Hepatocyte (in vitro differentiated cells): ENCODE data around the gene CHAT. TPM values are rescaled to one million over a fixed set of nuclear protein-coding genes. Genes with fewer than 3 reads are reported as not detected.
A peak's percentile ranks its signal among the peaks of the same experiment; 100 is the strongest.

ENCODE experiments used
- DNase-seq: peaks from one replicate; pipeline ENCODE4 v3.0.0-alpha.2; 2016; ENCODE audit warnings: low spot score
- H2AFZ ChIP-seq: fragments of 200-600 bp; sonication (generic); 2 replicates; pipeline ENCODE4 v1.6.0; 2016; ENCODE audit warnings: antibody characterized with exemption, mild to moderate bottlenecking
- H3K27ac ChIP-seq: fragments of 200-600 bp; sonication (generic); 2 replicates; pipeline ENCODE4 v1.5.1; 2016; ENCODE audit warnings: mild to moderate bottlenecking
- H3K27me3 ChIP-seq: fragments of 200-600 bp; sonication (generic); 2 replicates; pipeline ENCODE4 v1.6.1; 2016
- H3K36me3 ChIP-seq: fragments of 200-600 bp; sonication (generic); replicated peaks from 2 replicates; pipeline ENCODE4 v1.5.1; 2016; ENCODE audit warnings: low read depth; ENCODE audit not compliant: insufficient read depth
- H3K4me1 ChIP-seq: fragments of 200-600 bp; sonication (generic); 2 replicates; pipeline ENCODE4 v1.5.1; 2016; ENCODE audit warnings: mild to moderate bottlenecking, moderate library complexity; ENCODE audit not compliant: insufficient read depth
- H3K4me2 ChIP-seq: fragments of 200-600 bp; sonication (generic); 2 replicates; pipeline ENCODE4 v1.6.0; 2016
- H3K4me3 ChIP-seq: fragments of 200-600 bp; sonication (generic); 2 replicates; pipeline ENCODE4 v1.5.1; 2016; ENCODE audit warnings: mild to moderate bottlenecking
- H3K79me2 ChIP-seq: fragments of 200-600 bp; sonication (generic); 2 replicates; pipeline ENCODE4 v1.6.0; 2017; ENCODE audit warnings: mild to moderate bottlenecking
- H3K9me2 ChIP-seq: fragments of 200-600 bp; sonication (generic); replicated peaks from 2 replicates; pipeline ENCODE4 v1.6.0; 2017; ENCODE audit warnings: mild to moderate bottlenecking; ENCODE audit not compliant: insufficient read depth
- H3K9me3 ChIP-seq: fragments of 200-600 bp; sonication (generic); 2 replicates; pipeline ENCODE4 v1.5.1; 2016; ENCODE audit warnings: low read depth, mild to moderate bottlenecking
- H4K20me1 ChIP-seq: fragments of 200-600 bp; sonication (generic); 2 replicates; pipeline ENCODE4 v1.6.0; 2016; ENCODE audit warnings: mild to moderate bottlenecking; ENCODE audit not compliant: insufficient read depth, poor library complexity, severe bottlenecking
- CTCF ChIP-seq: fragments of 200-600 bp; sonication (generic); IDR thresholded peaks from 2 replicates; pipeline ENCODE4 v1.5.1; 2016; ENCODE audit warnings: antibody characterized with exemption, mild to moderate bottlenecking; ENCODE audit not compliant: poor library complexity
- EZH2 ChIP-seq: fragments of 200-600 bp; sonication (generic); IDR thresholded peaks from 2 replicates; pipeline ENCODE4 v1.6.1; 2016; ENCODE audit warnings: antibody characterized with exemption, mild to moderate bottlenecking, borderline replicate concordance
- EZH2phosphoT487 ChIP-seq: fragments of 200-600 bp; sonication (generic); IDR thresholded peaks from one replicate; pipeline ENCODE4 v1.6.1; 2018; ENCODE audit warnings: antibody characterized with exemption, mild to moderate bottlenecking, low read depth, moderate library complexity; ENCODE audit not compliant: unreplicated experiment, severe bottlenecking
- WGBS: methylation state at CpG from one replicate; pipeline ENCODE4 v1.1.6; 2016; ENCODE audit warnings: low lambda C conversion rate; ENCODE audit errors: missing lambda C conversion rate; 5-methylcytosine and 5-hydroxymethylcytosine counted together
- polyA plus RNA-seq: library from polyadenylated mRNA; unstranded; fragments of >200 nt; fragmentation: Nextera tagmentation; extraction: Ambion mirVana; gene quantifications from 2 replicates; pipeline ENCODE4 v1.2.1, GENCODE V29; 2016
- total RNA-seq: library from RNA; depleted of rRNA; stranded (reverse); fragments of >200 nt; gene quantifications from 2 replicates; pipeline ENCODE4 v1.2.3, GENCODE V29; 2014

Gene CHAT
- total and polyA plus RNA-seq, 2 experiments from 2014 or later = 0.27 TPM; not detected in 1

GRCh38 chr10:49569031-49569631 is 44.7 kb upstream of the CHAT start:
- Histone ChIP-seq H3K4me1 (no peaks in the 10 kb centered on the region), H3K4me2 (no peak overlapping the region), H3K36me3 (no peaks in the 10 kb centered on the region), H3K27ac (no peak overlapping the region), H3K9me3 (no peaks in the 10 kb centered on the region), H3K9me2 (no peaks in the 10 kb centered on the region), H4K20me1 (no peaks in the 10 kb centered on the region), H3K79me2 (no peaks in the 10 kb centered on the region), H2AFZ (no peak overlapping the region), H3K27me3 (no peaks in the 10 kb centered on the region), H3K4me3 (no peak overlapping the region)
- 53% methylated on average over 3 of the region's 3 CpGs for WGBS
- DNase-seq = no peak
- TF ChIP-seq CTCF (no peak), EZH2 (no peak), EZH2phosphoT487 (no peak)

GRCh38 chr10:49571388-49571787 is 42.4 kb upstream of the CHAT start:
- Histone ChIP-seq H3K79me2 (no peaks in the 10 kb centered on the region), H3K9me3 (no peaks in the 10 kb centered on the region), H4K20me1 (no peaks in the 10 kb centered on the region), H3K4me2 (no peak overlapping the region), H3K36me3 (no peaks in the 10 kb centered on the region), H3K27me3 (no peaks in the 10 kb centered on the region), H2AFZ (no peak overlapping the region), H3K27ac (no peak overlapping the region), H3K4me3 (no peak overlapping the region), H3K4me1 (no peaks in the 10 kb centered on the region), H3K9me2 (no peaks in the 10 kb centered on the region)
- 35% methylated on average over 2 of the region's 2 CpGs for WGBS
- DNase-seq = peak; percentile 26
- TF ChIP-seq CTCF (no peak), EZH2phosphoT487 (no peak), EZH2 (no peak)

- no peaks in the 10 kb centered on the region for H3K9me3 ChIP-seq
Observed at GRCh38 chr10:49572594-49573114, 41.2 kb upstream of the CHAT start.

More at GRCh38 chr10:49572594-49573114, 41.2 kb upstream of the CHAT start:
- no peaks in the 10 kb centered on the region for H3K4me1 ChIP-seq
- WGBS = 79% methylated on average over 9 of the region's 9 CpGs
- no peaks in the 10 kb centered on the region for H4K20me1 ChIP-seq
- H3K4me2 ChIP-seq = no peak overlapping the region
- no peaks in the 10 kb centered on the region for H3K27me3 ChIP-seq
- no peak overlapping the region for H2AFZ ChIP-seq
- no peak overlapping the region for H3K27ac ChIP-seq
- H3K9me2 ChIP-seq = no peaks in the 10 kb centered on the region
- TF ChIP-seq EZH2phosphoT487 (no peak), EZH2 (no peak), CTCF (no peak)
- H3K79me2 ChIP-seq = no peaks in the 10 kb centered on the region
- no peak overlapping the region for H3K4me3 ChIP-seq
- no peak for DNase-seq
- H3K36me3 ChIP-seq = no peaks in the 10 kb centered on the region
